Ishikawa (cell line): Measurements from ENCODE around the gene CCDC200.

ENCODE experiments used
- CEBPB ChIP-seq: IDR thresholded peaks from 2 replicates; pipeline ENCODE4 v1.6.1; 2012
- CREB1 ChIP-seq: IDR thresholded peaks from 2 replicates; pipeline ENCODE4 v1.6.1; 2012; ENCODE audit warnings: low read depth
- EGR1 ChIP-seq: IDR thresholded peaks from 2 replicates; pipeline ENCODE4 v1.6.1; 2012
- EP300 ChIP-seq: IDR thresholded peaks from 2 replicates; pipeline ENCODE4 v1.6.1; 2012; ENCODE audit warnings: borderline replicate concordance
- FOXM1 ChIP-seq: IDR thresholded peaks from 2 replicates; pipeline ENCODE4 v1.6.1; 2012; ENCODE audit warnings: low read depth, borderline replicate concordance
- MAX ChIP-seq: IDR thresholded peaks from 2 replicates; pipeline ENCODE4 v1.6.1; 2012
- NFIC ChIP-seq: IDR thresholded peaks from 2 replicates; pipeline ENCODE4 v1.6.1; 2012
- RAD21 ChIP-seq: IDR thresholded peaks from 2 replicates; pipeline ENCODE4 v1.6.1; 2012; ENCODE audit warnings: low read depth
- REST ChIP-seq: IDR thresholded peaks from 2 replicates; pipeline ENCODE4 v1.6.1; 2012; ENCODE audit warnings: low read depth, mild to moderate bottlenecking
- TAF1 ChIP-seq: IDR thresholded peaks from 2 replicates; pipeline ENCODE4 v1.6.1; 2012; ENCODE audit warnings: low read depth, mild to moderate bottlenecking
- TCF12 ChIP-seq: IDR thresholded peaks from 2 replicates; pipeline ENCODE4 v1.6.1; 2012; ENCODE audit warnings: low read depth
- TEAD4 ChIP-seq: IDR thresholded peaks from 2 replicates; pipeline ENCODE4 v1.6.1; 2012
- USF1 ChIP-seq: IDR thresholded peaks from 2 replicates; pipeline ENCODE4 v1.6.1; 2012
- YY1 ChIP-seq: IDR thresholded peaks from 2 replicates; pipeline ENCODE4 v1.6.1; 2012; ENCODE audit warnings: low read depth
- ZBTB7A ChIP-seq: IDR thresholded peaks from 2 replicates; pipeline ENCODE4 v1.6.1; 2012; ENCODE audit warnings: low read depth

CCDC200 gene

GRCh38 chr17:43220511-43221125 lies 7.8 kb downstream of the CCDC200 start:
- TF ChIP-seq MAX = no peak
- TF ChIP-seq TEAD4 = no peak
- TF ChIP-seq ZBTB7A = no peak
- TF ChIP-seq USF1 = no peak
- no peak for TF ChIP-seq EGR1

GRCh38 chr17:43219746-43220380 lies 8.6 kb downstream of the CCDC200 start:
- no peak for TF ChIP-seq RAD21
- TF ChIP-seq CREB1 = no peak
- no peak for TF ChIP-seq FOXM1
- TF ChIP-seq EGR1 = no peak
- no peak for TF ChIP-seq TAF1
- TF ChIP-seq CEBPB = no peak
- no peak for TF ChIP-seq TEAD4
- no peak for TF ChIP-seq EP300
- TF ChIP-seq MAX = no peak
- no peak for TF ChIP-seq YY1

GRCh38 chr17:43219001-43219400 lies 9.4 kb downstream of the CCDC200 start:
- TF ChIP-seq MAX (no peak), TCF12 (no peak), YY1 (no peak), CEBPB (no peak), NFIC (no peak), EGR1 (no peak), TEAD4 (no peak), USF1 (no peak), RAD21 (no peak), ZBTB7A (no peak), REST (no peak), FOXM1 (no peak), CREB1 (no peak), TAF1 (no peak)

- TF ChIP-seq TAF1 = no peak
Observed at GRCh38 chr17:43217614-43218087, 10.8 kb downstream of the CCDC200 start.

GRCh38 chr17:43216762-43217613 lies 11.4 kb downstream of the CCDC200 start:
- TF ChIP-seq REST (peak; percentile 34; the same call in 1 of the 2 replicates), USF1 (no peak)

GRCh38 chr17:43216369-43216761 lies 12.1 kb downstream of the CCDC200 start:
- TF ChIP-seq CEBPB = no peak
- TF ChIP-seq FOXM1 = no peak
- TF ChIP-seq CREB1 = no peak
- no peak for TF ChIP-seq REST
- no peak for TF ChIP-seq MAX
- TF ChIP-seq TEAD4 = no peak
- no peak for TF ChIP-seq TAF1
